WERI-Rb-1 (cell line): ENCODE data around the gene COL6A3.

ENCODE experiments used
- DNase-seq: peaks from one replicate; pipeline ENCODE4 v3.0.0-alpha.2; 2020
- H3K27ac ChIP-seq: fragments of 250-450 bp; sonication (Bioruptor Pico); 2 replicates; pipeline ENCODE4 v1.5.1; 2020; ENCODE audit warnings: mild to moderate bottlenecking, moderate library complexity
- H3K27me3 ChIP-seq: fragments of 250-450 bp; sonication (Bioruptor Pico); 2 replicates; pipeline ENCODE4 v1.5.1; 2021; ENCODE audit warnings: mild to moderate bottlenecking, low read depth, moderate library complexity; ENCODE audit not compliant: insufficient read depth, severe bottlenecking
- H3K36me3 ChIP-seq: fragments of 250-450 bp; sonication (Bioruptor Pico); 2 replicates; pipeline ENCODE4 v1.5.1; 2020; ENCODE audit warnings: mild to moderate bottlenecking, moderate library complexity
- H3K4me3 ChIP-seq: 2 replicates; pipeline ENCODE4 v1.5.1; 2011; ENCODE audit warnings: low read depth, mild to moderate bottlenecking, control low read depth, low read length
- H3K9me3 ChIP-seq: fragments of 250-450 bp; sonication (Bioruptor Pico); 2 replicates; pipeline ENCODE4 v1.5.1; 2021; ENCODE audit warnings: mild to moderate bottlenecking, moderate library complexity; ENCODE audit not compliant: severe bottlenecking
- TF ChIP-seq, protein P1 (sequence below): IDR thresholded peaks from 2 replicates; pipeline ENCODE4 v1.5.1; 2011; ENCODE audit warnings: low read depth, mild to moderate bottlenecking, control low read depth, inconsistent platforms, low read length

Gene COL6A3

DNA sequence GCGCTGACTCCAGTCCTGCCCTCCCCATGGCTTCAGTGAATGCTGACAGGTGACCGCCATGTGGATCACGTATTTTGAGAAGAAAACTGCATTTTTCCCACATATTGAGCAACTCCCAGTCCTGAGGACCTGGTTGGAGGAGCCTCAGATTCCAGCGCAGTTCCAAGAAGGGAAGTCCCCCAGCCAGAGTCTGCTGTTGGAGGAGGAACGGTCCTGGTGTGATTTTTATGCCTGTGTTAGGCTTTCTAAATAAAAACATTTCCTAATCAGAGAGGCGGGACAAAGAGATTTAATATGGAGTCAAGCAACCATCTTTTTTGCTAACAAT, 32.3 kb upstream of the COL6A3 start:
- Histone ChIP-seq H3K4me3 (no peak overlapping the region), H3K27me3 (peaks cover 94% of the 10 kb centered on the region), H3K36me3 (no peaks in the 10 kb centered on the region), H3K27ac (no peak overlapping the region), H3K9me3 (peaks cover 5% of the 10 kb centered on the region)
- TF ChIP-seq, protein P1, sequence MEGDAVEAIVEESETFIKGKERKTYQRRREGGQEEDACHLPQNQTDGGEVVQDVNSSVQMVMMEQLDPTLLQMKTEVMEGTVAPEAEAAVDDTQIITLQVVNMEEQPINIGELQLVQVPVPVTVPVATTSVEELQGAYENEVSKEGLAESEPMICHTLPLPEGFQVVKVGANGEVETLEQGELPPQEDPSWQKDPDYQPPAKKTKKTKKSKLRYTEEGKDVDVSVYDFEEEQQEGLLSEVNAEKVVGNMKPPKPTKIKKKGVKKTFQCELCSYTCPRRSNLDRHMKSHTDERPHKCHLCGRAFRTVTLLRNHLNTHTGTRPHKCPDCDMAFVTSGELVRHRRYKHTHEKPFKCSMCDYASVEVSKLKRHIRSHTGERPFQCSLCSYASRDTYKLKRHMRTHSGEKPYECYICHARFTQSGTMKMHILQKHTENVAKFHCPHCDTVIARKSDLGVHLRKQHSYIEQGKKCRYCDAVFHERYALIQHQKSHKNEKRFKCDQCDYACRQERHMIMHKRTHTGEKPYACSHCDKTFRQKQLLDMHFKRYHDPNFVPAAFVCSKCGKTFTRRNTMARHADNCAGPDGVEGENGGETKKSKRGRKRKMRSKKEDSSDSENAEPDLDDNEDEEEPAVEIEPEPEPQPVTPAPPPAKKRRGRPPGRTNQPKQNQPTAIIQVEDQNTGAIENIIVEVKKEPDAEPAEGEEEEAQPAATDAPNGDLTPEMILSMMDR = no peak
- no peak for DNase-seq

DNA sequence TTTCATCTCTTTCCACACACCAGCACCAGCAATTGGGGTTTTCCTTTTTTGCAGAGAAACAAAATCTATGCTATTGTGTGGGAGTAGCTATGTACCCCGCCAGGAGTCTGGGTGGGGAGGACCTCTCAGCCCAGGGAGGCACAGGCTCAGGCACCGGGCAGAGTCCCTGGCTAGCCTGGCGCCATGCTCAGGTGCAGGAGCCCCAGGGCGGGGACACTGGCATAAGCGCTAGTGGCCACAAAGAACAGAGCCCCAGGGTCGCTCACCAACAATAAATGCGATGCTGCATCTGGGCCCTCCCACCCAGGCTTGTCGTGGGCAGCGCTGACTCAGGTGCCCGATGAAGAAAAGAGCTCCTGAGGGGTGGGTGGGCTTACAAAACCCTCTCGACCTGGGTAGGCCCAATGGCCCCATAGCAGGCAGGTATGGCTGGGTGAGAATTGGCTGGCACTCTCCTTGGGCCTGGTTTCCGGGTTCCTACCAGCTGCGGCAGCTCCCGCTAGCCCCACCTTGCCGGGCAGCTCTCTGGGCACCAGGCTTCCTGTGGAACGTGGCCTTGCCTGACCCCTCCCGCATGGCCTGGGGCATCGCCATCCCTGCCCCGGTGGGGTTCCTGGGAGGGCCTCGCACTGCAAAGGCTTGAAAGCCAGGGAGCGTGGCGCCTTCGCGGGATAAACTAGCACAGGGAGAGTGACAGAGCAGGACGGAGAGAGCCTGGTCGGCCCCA, 31.8 kb upstream of the COL6A3 start:
- Histone ChIP-seq H3K36me3 (no peaks in the 10 kb centered on the region), H3K27ac (no peak overlapping the region), H3K27me3 (peaks cover 92% of the 10 kb centered on the region), H3K4me3 (no peak overlapping the region), H3K9me3 (peaks cover 5% of the 10 kb centered on the region)
- TF ChIP-seq, protein P1 = no peak
- DNase-seq = no peak

DNA sequence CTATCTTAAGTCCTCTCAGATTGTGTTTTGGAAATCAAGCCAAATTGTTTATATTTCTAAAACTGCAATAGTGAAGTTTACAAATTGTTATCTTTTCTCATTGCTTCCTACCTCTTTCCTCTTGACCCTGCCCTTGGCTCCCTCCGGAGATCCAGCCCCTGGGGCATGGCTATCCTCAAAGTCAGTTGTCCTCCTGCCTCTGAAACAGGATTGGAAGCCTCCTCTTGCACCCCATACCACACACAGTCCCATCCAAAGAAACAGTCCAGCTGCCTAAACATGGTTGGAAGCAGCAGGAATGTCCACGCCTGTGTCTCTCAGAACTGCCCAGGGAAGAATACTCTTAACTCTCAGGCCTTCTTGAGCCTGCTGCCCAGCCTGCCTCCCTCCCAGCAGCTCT, 30.1 kb upstream of the COL6A3 start:
- no peaks in the 10 kb centered on the region for H3K9me3 ChIP-seq
- H3K36me3 ChIP-seq = no peaks in the 10 kb centered on the region
- no peak for DNase-seq
- peaks cover 92% of the 10 kb centered on the region for H3K27me3 ChIP-seq
- H3K4me3 ChIP-seq = no peak overlapping the region
- H3K27ac ChIP-seq = no peak overlapping the region
- TF ChIP-seq, protein P1 = no peak

DNA sequence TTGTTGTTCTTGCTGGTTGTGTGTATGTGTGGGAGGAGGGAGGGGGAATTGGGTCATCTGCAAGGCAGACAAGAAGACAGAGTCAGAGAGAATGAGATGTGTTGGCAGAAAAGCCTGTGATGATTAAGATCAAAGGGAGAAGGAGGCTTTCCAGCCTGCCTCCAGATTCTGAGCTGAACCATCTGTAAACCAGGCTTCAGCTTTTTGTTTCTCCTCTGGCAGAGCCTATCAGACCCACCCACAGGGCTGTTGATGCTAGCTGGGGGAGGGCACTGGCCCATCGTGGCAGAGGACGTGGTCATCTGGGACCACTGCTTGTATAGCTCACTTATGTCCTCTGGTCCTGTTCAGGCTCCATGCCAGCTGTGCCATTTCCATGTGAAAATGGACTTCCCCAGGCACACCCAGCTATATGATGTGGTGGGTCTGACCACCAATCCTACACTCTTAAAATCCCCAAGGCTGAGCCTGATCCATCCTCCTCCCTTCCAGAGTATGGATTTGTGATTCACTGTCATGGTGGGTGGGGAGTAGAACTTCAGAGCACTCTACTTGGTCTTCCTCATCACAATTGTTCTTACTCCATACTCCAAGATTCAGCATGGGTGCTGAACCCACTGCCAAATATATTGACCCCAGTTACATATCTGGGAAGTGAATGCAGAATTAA, 27.8 kb upstream of the COL6A3 start:
- H3K4me3 ChIP-seq = no peak overlapping the region
- no peaks in the 10 kb centered on the region for H3K9me3 ChIP-seq
- no peak overlapping the region for H3K27ac ChIP-seq
- H3K36me3 ChIP-seq = no peaks in the 10 kb centered on the region
- DNase-seq = no peak
- TF ChIP-seq, protein P1 = no peak
- peaks cover 90% of the 10 kb centered on the region for H3K27me3 ChIP-seq

DNA sequence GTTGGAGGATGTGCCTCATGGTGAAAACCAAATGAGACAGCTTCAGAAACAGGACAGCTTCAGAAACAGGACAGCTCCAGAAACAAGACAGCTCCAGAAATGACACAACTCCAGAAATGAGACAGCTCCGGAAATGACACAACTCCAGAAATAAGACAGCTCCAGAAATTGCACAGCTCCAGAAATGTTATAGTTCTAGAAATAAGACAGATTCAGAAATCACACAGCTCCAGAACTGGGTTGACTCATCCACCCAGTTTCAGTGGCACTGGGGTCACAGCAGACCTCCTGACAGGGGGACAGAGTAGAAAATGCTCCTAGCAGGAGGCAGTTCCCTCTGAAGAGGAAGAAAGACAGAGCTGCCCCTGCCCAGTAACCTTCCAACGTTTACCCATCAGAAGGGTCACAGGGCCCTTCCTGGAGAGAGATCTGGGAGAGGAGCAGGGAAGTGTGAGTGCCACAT, 26.9 kb upstream of the COL6A3 start:
- Histone ChIP-seq H3K9me3 (no peaks in the 10 kb centered on the region), H3K27ac (no peak overlapping the region), H3K4me3 (no peak overlapping the region), H3K36me3 (no peaks in the 10 kb centered on the region), H3K27me3 (peaks cover 90% of the 10 kb centered on the region)
- no peak for DNase-seq
- TF ChIP-seq, protein P1 = no peak
